ENCODE measurements around the gene ERC1.
"Not testable (repeated sequence)": the region's sequence is repeated elsewhere in the genome, so short reads cannot be mapped to it uniquely, and the experiment has no call there.

The ERC1 gene

GRCh38 chr12:1347294-1347693, 356.3 kb downstream of the ERC1 start:
- DNase-seq (ENCODE audit: low read depth in 1 of 2, low spot score in 1 of 2) = no peak

GRCh38 chr12:1348606-1349005, 357.6 kb downstream of the ERC1 start:
- DNase-seq (ENCODE audit: low read depth in 1 of 2, low spot score in 1 of 2) = no peak

- no peak for DNase-seq (ENCODE audit: low read depth in 1 of 2, low spot score in 1 of 2)
These were observed 359.3 kb downstream of the ERC1 start for GRCh38 chr12:1350055-1350933.

- DNase-seq (ENCODE audit: low read depth in 1 of 2, low spot score in 1 of 2) = no peak
These were observed 359.9 kb downstream of the ERC1 start for GRCh38 chr12:1350934-1351240.

- DNase-seq (ENCODE audit: low read depth in 1 of 2, low spot score in 1 of 2) = no peak
These were observed 360.9 kb downstream of the ERC1 start for GRCh38 chr12:1351926-1352325.

GRCh38 chr12:1353451-1353850, 362.4 kb downstream of the ERC1 start:
- no peak for DNase-seq (ENCODE audit: low read depth in 1 of 2, low spot score in 1 of 2)

GRCh38 chr12:1355396-1355795, 364.4 kb downstream of the ERC1 start:
- no peak for DNase-seq (ENCODE audit: low read depth in 1 of 2, low spot score in 1 of 2)

GRCh38 chr12:1355871-1356270, 364.8 kb downstream of the ERC1 start:
- not testable (repeated sequence) for DNase-seq (ENCODE audit: low read depth in 1 of 2, low spot score in 1 of 2)

- no peak for DNase-seq (ENCODE audit: low read depth in 1 of 2, low spot score in 1 of 2)
These were observed 365.3 kb downstream of the ERC1 start for GRCh38 chr12:1356285-1356684.

GRCh38 chr12:1357171-1357570, 366.1 kb downstream of the ERC1 start:
- no peak for DNase-seq (ENCODE audit: low read depth in 1 of 2, low spot score in 1 of 2)

GRCh38 chr12:1357711-1358110, 366.7 kb downstream of the ERC1 start:
- no peak for DNase-seq (ENCODE audit: low read depth in 1 of 2, low spot score in 1 of 2)

GRCh38 chr12:1360441-1361210, 369.6 kb downstream of the ERC1 start:
- DNase-seq (ENCODE audit: low read depth in 1 of 2, low spot score in 1 of 2) = no peak

GRCh38 chr12:1362143-1362662, 371.2 kb downstream of the ERC1 start:
- no peak for DNase-seq (ENCODE audit: low read depth in 1 of 2, low spot score in 1 of 2)

GRCh38 chr12:1365703-1366102, 374.7 kb downstream of the ERC1 start:
- DNase-seq (ENCODE audit: low read depth in 1 of 2, low spot score in 1 of 2) = no peak

- no peak for DNase-seq (ENCODE audit: low read depth in 1 of 2, low spot score in 1 of 2)
These were observed 376.6 kb downstream of the ERC1 start for GRCh38 chr12:1367331-1368291.

- DNase-seq (ENCODE audit: low read depth in 1 of 2, low spot score in 1 of 2) = no peak
These were observed 378.4 kb downstream of the ERC1 start for GRCh38 chr12:1369460-1369859.

GRCh38 chr12:1369938-1370500, 379.0 kb downstream of the ERC1 start:
- DNase-seq (ENCODE audit: low read depth in 1 of 2, low spot score in 1 of 2) = no peak

- DNase-seq (ENCODE audit: low read depth in 1 of 2, low spot score in 1 of 2) = no peak
These were observed 383.1 kb downstream of the ERC1 start for GRCh38 chr12:1373901-1374735.

- DNase-seq (ENCODE audit: low read depth in 1 of 2, low spot score in 1 of 2) = no peak
These were observed 384.3 kb downstream of the ERC1 start for GRCh38 chr12:1375323-1375722.

GRCh38 chr12:1377117-1377516, 386.1 kb downstream of the ERC1 start:
- no peak for DNase-seq (ENCODE audit: low read depth in 1 of 2, low spot score in 1 of 2)
